H1 (cell line): Measurements from ENCODE around the gene BRD7.

Experiments
- BACH1 ChIP-seq: IDR thresholded peaks from 2 replicates; pipeline ENCODE4 v1.6.1; 2012; ENCODE audit warnings: low read length, improper control_type of control experiment
- POLR2AphosphoS5 ChIP-seq: IDR thresholded peaks from 2 replicates; pipeline ENCODE4 v1.6.1; 2011; ENCODE audit warnings: low read depth, low read length

DNA sequence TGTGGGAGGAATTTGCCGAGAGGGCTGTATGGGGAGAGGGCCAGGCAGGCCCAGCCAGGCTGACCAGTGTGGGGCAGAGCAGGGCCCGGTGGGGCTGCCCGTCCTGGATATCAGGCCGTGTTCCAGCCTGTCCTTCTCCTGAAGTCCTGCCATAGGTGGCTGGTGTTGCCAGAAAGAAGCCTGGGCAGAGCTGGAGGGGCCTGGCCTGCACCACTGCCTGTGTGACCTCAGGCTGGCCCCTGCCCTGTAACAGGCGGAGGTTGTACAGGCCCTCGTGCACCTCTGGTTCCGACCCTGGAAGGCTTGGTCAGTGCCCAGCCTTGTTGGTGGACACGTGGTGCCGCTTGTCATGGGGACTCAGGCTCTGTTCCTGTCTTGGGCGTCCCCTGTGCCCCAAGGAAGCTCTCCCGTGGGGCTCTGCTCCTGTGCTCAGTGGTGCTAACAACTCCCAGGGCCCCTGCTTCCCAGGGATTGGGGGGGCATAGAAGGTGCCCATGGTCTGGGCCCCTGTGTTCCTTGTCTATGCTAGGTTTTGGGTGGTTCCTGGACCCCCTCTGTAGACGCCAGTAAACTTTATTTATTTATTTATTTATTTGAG lies 69.2 kb downstream of the BRD7 start:
- TF ChIP-seq POLR2AphosphoS5 (no peak), BACH1 (no peak)
